HEK293 (cell line): ENCODE data around the gene SH3BP2.

Experiments
- TSHZ1 ChIP-seq: fragments of 450-650 bp; formaldehyde crosslinking; IDR thresholded peaks from 2 replicates; pipeline ENCODE4 v1.5.1; 2016; ENCODE audit warnings: missing biosample characterization, missing genetic modification characterization, borderline replicate concordance
- ZFP41 ChIP-seq: fragments of 450-650 bp; formaldehyde crosslinking; IDR thresholded peaks from 2 replicates; pipeline ENCODE4 v1.5.1; 2016; ENCODE audit warnings: missing biosample characterization, missing genetic modification characterization, borderline replicate concordance
- ZNF10 ChIP-seq: fragments of 450-650 bp; formaldehyde crosslinking; IDR thresholded peaks from 2 replicates; pipeline ENCODE4 v1.5.1; 2017; ENCODE audit warnings: missing biosample characterization, missing genetic modification characterization
- ZNF18 ChIP-seq: fragments of 450-650 bp; formaldehyde crosslinking; IDR thresholded peaks from 2 replicates; pipeline ENCODE4 v1.5.1; 2016; ENCODE audit warnings: missing biosample characterization, missing genetic modification characterization
- ZNF416 ChIP-seq: fragments of 450-650 bp; formaldehyde crosslinking; IDR thresholded peaks from 2 replicates; pipeline ENCODE4 v1.5.1; 2016; ENCODE audit warnings: missing biosample characterization, missing genetic modification characterization
- ZNF76 ChIP-seq: fragments of 450-650 bp; formaldehyde crosslinking; IDR thresholded peaks from 2 replicates; pipeline ENCODE4; 2016; ENCODE audit warnings: low read depth, missing biosample characterization, missing genetic modification characterization, borderline replicate concordance
- ZSCAN30 ChIP-seq: fragments of 450-650 bp; IDR thresholded peaks from 2 replicates; pipeline ENCODE4 v1.5.1; 2018; ENCODE audit warnings: missing biosample characterization, mild to moderate bottlenecking, missing genetic modification characterization, moderate library complexity
- TF ChIP-seq, protein P1 (sequence below): fragments of 450-650 bp; formaldehyde crosslinking; IDR thresholded peaks from 2 replicates; pipeline ENCODE4 v1.5.1; 2016; ENCODE audit warnings: missing biosample characterization, missing genetic modification characterization
- TF ChIP-seq, protein P2 (sequence below): fragments of 450-650 bp; formaldehyde crosslinking; IDR thresholded peaks from 2 replicates; pipeline ENCODE4 v1.5.1; 2016; ENCODE audit warnings: missing biosample characterization, missing genetic modification characterization
- TF ChIP-seq, protein P3 (sequence below): fragments of 450-650 bp; formaldehyde crosslinking; IDR thresholded peaks from 2 replicates; pipeline ENCODE4 v1.5.1; 2016; ENCODE audit warnings: missing biosample characterization, missing genetic modification characterization

- TF ChIP-seq ZNF18 (tag by site-specific recombination), result no peak
- TF ChIP-seq, protein P1, sequence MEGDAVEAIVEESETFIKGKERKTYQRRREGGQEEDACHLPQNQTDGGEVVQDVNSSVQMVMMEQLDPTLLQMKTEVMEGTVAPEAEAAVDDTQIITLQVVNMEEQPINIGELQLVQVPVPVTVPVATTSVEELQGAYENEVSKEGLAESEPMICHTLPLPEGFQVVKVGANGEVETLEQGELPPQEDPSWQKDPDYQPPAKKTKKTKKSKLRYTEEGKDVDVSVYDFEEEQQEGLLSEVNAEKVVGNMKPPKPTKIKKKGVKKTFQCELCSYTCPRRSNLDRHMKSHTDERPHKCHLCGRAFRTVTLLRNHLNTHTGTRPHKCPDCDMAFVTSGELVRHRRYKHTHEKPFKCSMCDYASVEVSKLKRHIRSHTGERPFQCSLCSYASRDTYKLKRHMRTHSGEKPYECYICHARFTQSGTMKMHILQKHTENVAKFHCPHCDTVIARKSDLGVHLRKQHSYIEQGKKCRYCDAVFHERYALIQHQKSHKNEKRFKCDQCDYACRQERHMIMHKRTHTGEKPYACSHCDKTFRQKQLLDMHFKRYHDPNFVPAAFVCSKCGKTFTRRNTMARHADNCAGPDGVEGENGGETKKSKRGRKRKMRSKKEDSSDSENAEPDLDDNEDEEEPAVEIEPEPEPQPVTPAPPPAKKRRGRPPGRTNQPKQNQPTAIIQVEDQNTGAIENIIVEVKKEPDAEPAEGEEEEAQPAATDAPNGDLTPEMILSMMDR, result no peak
- TF ChIP-seq ZSCAN30 (tag by site-specific recombination), result no peak
- no peak for TF ChIP-seq ZNF10 (tag by site-specific recombination)
- TF ChIP-seq, protein P2, sequence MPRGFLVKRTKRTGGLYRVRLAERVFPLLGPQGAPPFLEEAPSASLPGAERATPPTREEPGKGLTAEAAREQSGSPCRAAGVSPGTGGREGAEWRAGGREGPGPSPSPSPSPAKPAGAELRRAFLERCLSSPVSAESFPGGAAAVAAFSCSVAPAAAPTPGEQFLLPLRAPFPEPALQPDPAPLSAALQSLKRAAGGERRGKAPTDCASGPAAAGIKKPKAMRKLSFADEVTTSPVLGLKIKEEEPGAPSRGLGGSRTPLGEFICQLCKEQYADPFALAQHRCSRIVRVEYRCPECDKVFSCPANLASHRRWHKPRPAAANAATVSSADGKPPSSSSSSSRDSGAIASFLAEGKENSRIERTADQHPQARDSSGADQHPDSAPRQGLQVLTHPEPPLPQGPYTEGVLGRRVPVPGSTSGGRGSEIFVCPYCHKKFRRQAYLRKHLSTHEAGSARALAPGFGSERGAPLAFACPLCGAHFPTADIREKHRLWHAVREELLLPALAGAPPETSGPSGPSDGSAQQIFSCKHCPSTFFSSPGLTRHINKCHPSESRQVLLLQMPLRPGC (tag by site-specific recombination), result no peak
- no peak for TF ChIP-seq ZNF416 (tag by site-specific recombination)
- TF ChIP-seq ZFP41 (tag by site-specific recombination), result no peak
- TF ChIP-seq, protein P3, sequence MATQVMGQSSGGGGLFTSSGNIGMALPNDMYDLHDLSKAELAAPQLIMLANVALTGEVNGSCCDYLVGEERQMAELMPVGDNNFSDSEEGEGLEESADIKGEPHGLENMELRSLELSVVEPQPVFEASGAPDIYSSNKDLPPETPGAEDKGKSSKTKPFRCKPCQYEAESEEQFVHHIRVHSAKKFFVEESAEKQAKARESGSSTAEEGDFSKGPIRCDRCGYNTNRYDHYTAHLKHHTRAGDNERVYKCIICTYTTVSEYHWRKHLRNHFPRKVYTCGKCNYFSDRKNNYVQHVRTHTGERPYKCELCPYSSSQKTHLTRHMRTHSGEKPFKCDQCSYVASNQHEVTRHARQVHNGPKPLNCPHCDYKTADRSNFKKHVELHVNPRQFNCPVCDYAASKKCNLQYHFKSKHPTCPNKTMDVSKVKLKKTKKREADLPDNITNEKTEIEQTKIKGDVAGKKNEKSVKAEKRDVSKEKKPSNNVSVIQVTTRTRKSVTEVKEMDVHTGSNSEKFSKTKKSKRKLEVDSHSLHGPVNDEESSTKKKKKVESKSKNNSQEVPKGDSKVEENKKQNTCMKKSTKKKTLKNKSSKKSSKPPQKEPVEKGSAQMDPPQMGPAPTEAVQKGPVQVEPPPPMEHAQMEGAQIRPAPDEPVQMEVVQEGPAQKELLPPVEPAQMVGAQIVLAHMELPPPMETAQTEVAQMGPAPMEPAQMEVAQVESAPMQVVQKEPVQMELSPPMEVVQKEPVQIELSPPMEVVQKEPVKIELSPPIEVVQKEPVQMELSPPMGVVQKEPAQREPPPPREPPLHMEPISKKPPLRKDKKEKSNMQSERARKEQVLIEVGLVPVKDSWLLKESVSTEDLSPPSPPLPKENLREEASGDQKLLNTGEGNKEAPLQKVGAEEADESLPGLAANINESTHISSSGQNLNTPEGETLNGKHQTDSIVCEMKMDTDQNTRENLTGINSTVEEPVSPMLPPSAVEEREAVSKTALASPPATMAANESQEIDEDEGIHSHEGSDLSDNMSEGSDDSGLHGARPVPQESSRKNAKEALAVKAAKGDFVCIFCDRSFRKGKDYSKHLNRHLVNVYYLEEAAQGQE (tag by site-specific recombination), result no peak
- TF ChIP-seq ZNF76 (tag by site-specific recombination), result no peak
- no peak for TF ChIP-seq TSHZ1
Measured at GRCh38 chr4:2800691-2801596, 8.1 kb downstream of the SH3BP2 start.
